Renal cortical epithelial cell (primary cell): ENCODE data around the gene TUB. TPM values are rescaled to one million over a fixed set of nuclear protein-coding genes. Genes with fewer than 3 reads are reported as not detected.

Source experiments
- DNase-seq: peaks from one replicate; pipeline ENCODE4 v3.0.0-alpha.2; 2011; ENCODE audit warnings: low read depth
- total RNA-seq: library from RNA; depleted of rRNA; stranded (reverse); fragments of >200 nt; gene quantifications from 2 replicates; pipeline ENCODE4 v1.2.3, GENCODE V29; 2014

The TUB gene
- total RNA-seq, 1 donor from 2014 or later = 0.55 TPM

DNA sequence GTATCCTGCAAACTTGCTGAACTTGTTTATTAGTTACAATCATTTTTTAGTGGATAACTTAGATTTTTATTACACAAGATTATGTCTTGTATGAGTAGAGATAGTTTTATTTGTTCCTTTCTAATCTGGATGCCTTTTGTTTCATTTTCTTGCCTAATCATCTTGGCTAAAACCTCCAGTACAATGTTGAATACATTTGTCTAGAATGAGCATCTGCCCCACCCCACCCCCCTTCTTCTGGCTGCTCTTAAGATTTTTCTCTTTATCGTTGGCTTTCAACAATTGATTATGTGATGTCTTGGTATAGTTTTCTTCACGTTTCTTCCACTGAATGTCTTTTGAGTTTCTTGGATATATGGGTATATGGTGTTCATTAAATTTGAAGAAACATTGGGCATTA is 37.3 kb upstream of the TUB start:
- no peak for DNase-seq

DNA sequence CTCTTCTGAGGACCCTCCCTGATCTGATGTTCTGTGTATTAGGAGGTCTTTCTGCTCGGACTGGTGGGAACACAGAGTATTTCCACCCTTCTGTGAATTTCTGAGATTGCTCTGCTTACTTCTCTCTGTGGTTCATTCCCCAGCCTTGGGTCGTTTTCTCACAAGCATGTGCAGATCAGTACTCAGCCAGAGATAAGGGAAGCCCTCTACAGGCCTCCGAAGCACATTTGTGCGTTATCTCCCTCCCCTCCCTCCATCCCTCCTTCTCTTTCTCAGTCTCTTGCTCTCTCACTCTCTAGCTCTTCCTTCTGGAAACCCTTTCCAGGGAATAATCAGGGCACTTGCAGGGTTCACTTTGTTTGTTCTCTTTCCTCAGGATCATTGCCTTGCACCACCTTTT is 35.2 kb upstream of the TUB start:
- DNase-seq = no peak

DNA sequence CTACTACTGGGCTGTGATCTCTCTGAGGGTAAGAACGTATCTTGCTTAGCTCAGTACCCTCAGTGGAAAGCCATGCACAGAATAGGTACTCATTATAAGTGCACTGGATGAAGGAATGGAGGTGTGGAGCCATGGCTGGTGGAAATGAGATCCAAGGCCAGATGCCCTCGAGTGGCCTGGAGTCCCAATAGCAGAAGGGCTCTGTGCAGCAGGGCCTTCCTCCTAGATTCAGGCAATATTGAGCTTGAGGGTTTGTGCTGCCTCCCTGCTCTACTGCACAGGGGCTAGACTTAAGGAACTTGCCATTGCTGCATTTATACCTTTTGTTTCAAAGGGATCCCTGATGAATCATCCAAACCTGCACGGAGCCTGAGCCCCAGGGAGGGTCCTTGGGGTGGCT is 33.6 kb upstream of the TUB start:
- DNase-seq = no peak

DNA sequence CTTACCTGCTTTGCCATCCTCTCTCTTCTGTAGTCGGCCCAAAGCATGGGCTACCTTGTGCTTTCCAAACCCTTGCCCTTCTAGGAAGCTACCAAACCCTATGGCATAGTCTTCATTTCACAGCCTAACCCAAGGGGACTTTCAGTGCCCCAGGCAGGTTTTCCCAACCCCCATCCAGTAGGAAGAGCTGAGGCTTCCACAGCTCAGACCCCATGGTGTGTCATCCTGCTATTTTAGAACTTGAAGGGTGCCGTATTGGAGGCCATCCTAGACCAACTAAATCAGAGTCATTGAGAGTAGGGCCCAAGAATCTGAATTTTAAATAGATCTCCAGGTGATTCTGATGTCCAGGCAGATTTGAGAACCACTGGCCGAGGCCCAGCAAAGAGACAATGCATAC is 31.9 kb upstream of the TUB start:
- no peak for DNase-seq

DNA sequence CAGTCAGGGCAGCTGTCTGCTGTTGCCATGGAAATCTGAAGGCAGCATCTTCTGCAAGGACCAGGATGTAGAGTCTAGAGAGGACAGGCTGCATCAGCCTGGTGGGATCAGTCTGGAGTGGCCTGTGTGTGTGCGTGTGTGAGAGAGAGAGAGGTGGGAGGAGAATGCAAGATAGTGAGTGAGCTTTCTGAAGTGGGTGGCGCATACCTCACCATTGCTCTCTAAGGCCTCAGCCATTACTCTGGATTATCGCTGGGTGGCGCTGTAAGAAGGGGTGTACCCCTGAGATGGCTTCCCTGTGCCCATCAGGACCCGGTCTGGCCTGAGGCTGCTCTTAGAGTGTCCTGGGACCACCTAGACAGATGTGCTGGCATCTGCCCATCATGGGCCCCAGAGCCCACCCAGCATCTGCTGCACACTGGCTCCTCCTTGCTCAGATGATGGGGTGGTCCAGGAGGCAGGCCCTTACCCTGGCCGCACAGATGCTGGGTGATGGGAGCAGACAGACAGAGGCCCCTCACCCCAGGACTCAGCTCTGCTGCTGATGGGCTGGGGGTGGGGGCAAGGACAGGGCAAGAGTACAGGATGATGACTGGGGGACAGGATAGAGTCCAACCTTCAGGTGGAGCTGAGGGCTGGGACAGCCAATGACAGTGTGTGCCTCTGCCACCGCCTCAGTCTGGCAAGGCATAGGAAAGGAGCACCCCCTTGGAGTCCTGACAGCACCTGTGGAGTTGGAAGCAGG is 25.7 kb upstream of the TUB start:
- DNase-seq = no peak

DNA sequence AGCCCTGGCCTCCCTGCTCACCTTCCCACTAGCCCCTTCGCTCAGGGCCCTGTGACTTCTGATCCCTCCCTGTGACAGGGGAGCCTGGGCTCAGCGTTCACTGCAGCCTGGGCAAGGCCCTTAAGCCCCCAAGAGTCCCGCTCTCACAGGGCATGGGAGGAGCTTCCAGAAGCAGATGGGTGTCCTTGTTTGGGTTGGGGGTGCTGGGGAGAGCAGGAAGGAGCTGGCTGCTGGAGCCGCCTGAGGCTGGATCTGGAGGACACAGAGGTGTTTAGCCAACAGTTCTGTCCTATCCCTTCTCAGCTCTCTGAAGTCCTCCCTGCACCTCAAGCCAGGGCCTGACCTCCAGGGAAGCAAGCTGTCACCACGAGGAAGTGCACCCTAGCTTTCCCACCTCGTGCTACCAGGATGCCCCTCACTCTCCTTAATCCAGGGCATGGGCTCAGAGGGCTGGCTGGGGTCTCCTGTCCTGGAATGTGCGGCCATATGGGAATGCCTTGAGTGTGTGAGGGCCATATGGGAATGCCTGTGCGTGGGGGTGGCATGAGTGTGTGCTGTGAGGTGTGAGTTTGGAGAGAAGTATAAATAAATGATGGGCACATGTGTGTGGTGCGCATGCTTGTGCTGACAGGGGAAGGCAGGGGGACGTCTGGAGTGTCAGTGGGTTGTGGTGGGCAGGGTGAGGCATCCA is 25.0 kb upstream of the TUB start:
- DNase-seq = no peak

DNA sequence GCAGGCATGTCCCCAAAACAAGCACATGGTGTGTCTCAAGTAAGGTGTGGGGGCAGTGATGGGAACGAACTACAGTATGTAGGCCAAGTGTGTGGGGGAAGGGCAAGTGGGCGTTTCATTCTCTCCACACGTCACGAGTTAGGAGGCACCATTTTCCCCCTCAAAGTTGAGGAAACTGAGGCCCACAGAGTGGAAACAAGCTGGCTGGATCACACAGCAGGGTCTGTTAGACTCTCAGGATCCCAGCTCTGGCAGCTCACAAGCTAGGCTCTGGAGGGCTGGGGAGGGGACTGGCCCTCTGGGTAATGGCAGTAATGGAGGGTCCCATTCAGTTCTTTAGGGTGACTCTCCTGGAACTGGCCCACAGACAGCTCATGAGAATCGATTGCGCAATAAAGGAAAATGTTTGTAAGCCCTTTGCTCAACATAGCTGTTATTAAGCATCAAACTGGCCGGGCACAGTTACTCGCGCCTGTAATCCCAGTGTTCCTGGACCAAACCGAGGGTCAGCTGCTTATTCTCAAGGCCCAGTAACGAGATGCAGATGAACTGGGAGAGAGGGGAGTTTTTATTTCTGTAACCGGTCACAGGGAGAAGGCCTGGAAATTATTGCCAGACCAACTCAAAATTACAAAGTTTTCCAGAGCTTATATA is 24.1 kb upstream of the TUB start:
- peak; percentile 73 for DNase-seq

DNA sequence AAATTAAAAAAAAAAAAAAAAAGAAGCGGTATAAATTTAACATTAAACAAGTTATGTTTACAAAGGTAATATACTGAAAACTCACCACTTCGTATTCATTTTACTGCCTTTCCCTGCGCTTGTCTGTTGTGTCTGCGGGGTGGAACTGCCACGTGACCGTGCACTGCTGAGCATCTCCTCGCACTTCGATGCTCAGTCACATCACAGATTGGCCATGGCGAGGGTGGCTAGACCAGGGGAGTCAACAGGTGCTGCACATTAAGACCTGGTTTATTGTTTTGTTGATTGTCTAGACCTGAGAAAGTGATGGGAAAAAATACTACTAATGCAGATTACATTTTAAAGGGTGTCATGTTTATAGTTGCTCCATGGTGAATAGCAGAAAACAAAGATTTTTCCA is 22.8 kb upstream of the TUB start:
- DNase-seq = no peak

DNA sequence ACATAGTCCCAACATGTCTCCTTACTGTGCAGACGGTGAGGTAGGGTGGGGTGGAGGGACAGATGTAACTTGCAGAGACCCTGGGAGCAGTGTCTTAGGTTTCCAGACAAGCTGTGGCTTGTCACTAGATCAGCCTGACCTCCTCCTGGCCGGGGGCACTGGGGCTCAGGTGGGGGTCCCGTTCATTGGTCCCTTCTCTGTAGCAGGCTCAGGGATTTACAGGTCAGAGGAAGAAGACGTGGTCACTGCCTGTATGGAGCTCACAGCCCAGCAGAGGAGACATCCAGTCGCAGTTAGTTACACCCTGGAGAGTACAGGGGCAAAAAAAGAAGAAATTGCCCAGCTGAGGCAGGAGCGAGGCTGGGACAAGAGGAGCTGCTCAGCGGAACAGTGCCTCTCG is 22.0 kb upstream of the TUB start:
- DNase-seq = no peak

DNA sequence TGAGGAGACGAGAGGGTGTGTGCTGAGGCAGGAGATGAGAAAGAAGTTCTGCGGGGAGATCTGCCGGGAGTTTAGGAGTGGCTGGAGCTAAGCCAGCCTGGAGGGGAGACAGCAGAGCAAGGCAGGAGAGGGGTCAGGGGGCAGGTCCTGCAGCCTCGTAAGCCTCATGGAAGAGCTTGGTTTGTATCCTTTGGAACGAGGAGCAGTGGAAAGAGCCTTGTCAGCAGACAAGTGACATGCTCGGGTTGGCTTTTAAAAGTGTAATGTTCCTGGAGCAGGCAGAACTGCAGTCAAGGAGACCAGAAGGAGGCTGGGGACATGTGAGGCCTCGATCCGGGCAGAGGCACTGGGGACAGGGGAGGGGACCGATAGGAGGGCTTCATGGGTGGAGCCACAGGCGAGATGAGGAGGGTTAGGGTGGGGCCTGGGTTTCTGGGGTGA is 21.4 kb upstream of the TUB start:
- no peak for DNase-seq

DNA sequence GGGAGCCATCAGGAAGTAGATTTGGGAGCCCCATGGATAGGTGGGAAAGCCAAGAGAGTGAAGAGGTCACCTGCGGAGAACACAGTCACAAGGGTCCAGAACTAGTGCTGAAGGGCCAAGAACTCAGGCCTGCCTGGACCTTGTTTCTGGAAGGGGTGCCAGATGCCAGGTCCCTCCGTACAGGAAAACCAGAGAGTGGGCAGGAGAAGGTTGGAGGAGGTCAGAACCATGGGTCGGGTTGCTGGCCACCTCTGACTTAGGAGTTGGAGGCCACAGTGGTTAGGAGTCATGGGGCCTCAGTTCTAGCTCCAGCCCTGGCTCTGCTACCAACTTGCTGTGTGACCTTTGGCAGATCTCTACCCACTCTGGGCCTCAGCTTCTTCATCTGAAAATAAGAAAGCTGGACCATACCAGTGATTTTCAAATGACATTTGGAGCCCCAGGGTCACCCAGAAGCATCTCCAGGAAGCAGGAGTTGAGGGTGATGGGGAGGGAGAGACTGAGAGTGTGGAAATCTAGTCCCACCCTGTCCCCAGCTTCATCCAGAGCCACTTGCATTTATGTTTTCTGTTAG is 20.8 kb upstream of the TUB start:
- DNase-seq = no peak

DNA sequence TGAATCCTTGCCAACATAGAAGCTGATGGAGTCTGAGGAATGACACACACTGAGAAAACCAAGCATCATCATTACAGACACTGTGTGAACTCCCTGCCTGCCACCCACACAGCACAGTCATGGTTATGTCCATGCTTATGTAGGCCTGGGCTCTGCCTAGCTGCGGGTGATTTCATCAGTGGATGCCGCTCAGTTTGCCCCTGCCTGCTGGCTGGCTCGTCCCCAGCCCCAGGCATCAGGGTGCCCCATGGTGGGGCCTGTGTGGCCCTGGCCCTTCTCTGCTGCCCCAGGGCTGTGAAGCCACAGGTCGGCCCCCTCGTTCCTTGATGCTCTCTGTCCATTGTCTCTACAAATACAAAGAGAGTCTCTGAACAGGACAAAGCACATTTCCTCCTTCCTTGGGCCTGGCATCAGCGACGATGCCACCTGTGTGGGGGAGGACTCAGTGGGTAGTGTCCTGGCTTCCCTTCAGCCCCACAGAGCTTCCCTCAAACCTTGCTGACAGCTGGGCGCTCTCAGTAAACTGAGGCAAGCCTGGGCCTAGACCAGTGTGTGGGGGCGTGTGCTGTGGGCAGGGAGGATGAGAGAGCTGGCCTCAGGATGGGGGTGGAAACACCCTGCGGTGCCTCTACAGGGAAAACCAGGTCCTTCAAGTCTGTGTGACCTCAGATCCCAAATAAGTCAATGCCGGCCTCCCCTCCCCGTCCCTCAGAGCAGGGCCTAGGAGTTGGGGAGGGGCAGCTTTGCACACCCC is 20.0 kb upstream of the TUB start:
- peak; percentile 34 for DNase-seq

DNA sequence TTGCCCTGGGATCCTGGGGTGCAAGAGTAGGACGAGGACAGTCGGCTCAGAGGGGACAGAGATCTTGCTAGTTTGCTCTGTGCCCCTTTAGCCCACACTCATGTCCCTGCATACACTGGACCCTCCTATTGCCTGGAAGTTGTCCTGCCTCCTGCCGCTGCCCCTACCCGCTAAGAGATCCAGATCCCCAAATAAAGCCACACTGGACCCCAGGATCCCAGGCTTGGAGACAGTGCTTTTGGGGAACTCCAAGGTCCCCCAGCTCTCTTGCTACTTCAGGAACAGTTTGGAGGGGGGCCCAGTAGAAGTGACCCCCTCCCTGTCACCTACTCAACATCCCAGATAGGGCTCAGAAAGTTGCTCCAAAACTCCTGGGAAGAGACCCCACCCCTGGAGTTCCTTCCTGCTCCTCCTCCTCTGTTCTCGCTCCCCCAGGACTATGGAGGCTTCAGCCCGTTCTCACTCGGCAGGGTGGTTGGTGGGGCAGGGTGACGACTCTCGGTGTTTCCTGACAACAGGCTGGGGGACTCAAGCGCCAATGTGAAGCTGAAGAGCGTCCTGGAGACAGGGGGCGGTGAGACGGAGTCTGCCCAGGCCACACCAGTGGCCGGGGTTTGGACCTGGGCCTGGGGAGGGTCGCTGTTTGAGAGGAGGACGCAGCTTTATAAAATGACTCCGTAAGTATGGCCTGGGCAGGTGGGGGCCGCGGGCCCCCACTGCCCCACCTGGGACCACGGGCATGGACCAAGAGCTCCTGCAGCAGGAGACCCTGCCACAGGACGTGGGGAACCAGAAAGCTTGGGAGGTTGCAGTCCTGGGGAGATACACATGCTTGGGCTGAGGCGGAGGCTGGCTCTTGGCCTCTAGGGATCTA is 19.2 kb upstream of the TUB start:
- DNase-seq = no peak

DNA sequence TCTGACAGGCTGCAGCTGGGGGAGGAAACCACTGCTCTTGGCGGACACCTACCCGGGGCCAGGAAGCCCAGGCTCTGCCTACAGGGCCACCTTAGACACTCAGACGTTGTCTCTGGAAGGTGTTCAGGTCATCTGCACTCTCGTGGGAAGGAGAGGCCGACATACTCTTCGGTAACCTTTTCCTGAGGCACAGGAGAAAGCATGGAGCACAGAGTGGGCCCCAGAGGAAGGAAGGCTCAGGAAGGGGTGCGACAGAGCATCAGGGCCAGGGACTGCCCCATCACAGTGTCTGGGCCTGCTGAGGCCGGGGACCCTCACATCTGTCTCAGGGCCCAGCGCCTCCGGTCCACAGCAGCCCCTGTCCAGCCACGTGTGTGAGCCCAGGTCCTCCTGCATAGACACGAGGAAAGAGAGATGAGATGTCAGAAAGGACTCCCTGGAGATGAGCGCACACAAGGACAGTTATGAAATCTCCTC is 18.2 kb upstream of the TUB start:
- DNase-seq = no peak

DNA sequence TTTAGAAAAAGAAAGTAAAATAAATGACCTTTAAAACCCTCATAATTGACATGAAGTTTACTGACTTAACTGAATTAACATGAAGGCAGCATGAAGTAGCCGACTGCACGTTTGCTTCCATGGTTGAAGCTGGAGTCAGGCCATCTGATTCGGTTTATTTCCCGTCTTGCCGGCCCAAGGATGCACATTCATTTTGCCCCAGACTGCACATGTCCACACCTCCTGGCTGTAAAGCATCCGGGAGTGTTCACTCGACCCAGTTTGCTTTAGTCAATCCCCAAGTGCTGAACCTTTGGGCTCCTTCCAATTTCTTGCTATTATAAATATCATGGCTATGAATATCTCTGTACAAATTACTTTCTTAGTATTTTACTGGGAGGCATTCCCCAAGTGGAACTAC is 17.7 kb upstream of the TUB start:
- DNase-seq = no peak

DNA sequence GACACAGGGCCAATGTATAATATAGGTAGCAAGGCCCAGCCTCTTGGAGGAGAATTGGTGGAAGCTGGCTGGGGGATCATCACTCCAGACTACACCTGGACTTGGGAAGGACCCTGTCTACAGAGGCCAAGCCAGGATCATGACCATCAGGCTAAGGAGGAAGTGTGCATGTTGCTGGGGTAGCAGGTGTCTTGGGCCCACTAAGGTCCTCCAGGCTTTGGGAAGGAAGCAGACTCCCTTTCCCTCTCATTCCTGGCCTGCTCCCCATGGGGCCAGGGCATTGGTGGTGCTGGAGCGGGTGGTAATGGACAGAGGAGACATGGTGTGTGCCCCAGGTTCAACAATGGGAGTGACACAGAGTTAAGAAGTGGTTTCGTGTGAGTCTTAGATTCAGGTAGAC is 16.0 kb upstream of the TUB start:
- DNase-seq = no peak

DNA sequence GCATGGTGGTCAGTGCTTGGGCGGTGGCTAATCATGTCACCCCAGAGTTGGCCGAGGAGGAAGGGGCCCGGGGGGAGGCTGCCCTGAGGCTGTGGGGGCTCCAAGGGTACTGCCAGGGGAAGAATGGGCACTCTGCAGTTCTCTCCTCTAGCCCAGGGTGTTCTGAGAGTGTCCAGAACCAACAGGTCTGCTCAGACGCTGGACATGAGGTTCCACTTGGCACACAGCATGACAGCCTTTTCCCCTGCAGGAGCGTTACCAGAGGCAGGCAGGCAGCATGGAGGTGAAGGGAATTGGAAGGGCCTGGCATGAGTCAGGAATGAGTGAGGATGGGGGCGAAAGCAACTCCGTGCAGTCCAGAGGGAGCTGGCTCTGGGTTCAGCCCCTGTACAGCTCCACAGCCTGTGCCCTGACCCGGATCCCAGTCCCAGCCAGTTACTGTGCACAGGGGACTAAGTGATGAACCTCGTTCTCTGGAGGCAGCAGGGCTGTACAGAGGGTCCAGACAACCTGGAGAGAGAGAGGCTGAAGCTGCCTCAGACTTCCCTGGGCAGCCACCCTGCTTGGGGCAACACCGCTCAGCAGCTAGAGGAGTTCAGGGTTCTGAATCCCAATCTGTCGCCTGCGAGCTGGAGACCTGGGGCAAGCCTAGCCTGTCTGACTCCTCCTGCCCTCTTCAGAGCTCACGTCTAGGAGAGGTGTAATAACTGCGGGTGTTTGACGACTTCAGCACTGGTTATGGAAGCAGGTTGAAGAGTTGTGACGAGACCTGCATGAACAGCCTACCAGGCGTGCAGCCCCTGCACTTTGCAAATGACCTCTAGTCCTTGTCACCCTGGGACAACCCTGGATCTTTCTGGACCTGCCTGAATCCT is 14.7 kb upstream of the TUB start:
- DNase-seq = no peak

DNA sequence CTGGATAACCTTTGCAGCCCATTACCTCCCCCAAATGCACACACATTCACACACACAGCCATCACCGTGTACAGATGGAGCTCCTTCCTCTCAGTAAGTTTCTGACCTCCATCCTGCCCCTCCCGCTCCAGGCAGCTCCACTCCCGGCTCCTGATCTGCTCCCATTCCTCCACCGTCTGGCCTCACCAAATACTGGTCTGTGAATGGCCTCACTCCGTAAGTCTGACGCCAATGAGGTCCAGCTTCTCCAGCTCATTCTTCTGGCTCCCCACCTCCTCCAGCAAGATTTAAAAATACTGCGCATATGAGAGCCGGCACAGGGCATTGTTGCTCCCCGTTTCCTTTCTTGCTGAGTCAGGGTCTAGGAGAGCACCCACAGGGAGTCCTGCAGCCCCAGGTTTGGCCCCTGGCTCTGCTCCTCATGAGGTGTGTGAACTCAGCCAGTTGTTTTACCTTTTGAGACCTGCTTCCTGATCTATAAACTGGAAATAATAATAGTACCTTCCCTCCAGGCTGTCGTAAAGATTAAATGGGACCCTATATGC is 14.0 kb upstream of the TUB start:
- no peak for DNase-seq

DNA sequence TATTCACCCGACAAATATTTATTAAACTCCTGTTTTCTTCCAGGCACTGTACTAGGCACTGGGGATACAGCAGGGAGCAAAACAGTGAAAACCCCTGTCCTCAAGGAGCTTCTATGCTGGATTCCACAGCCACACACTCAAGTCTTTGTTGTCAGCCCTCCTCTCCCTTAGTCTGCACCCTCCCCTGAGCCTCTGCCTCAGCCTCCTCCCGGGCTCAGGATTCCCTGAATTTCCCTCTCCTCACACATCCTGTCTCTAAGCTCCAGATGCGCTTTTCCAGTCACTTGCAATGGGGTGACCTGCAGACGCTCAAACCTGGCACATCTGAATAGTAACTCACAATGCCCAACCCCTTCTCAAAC is 13.5 kb upstream of the TUB start:
- DNase-seq = no peak
